Parathyroid adenoma (tissue), 2 donors: ENCODE measurements around the gene SNPH.

Experiments used
- H2AFZ ChIP-seq: fragments of 300-600 bp; sonication (generic); one replicate; pipeline ENCODE4 v1.7.0; 2017; ENCODE audit warnings: antibody characterized with exemption, mild to moderate bottlenecking
- H3K27ac ChIP-seq: fragments of 300-600 bp; sonication (generic); one replicate; pipeline ENCODE4 v1.7.0; 2017
- H3K27me3 ChIP-seq: fragments of 300-600 bp; sonication (generic); one replicate; pipeline ENCODE4 v1.7.0; 2017; ENCODE audit warnings: low read length; ENCODE audit not compliant: control insufficient read depth, insufficient read depth
- H3K36me3 ChIP-seq: fragments of 300-600 bp; sonication (generic); one replicate; pipeline ENCODE4 v1.7.0; 2017; ENCODE audit warnings: low read length; ENCODE audit not compliant: control insufficient read depth, insufficient read depth
- H3K4me1 ChIP-seq: fragments of 300-600 bp; sonication (generic); one replicate; pipeline ENCODE4 v1.7.0; 2017; ENCODE audit warnings: control low read depth
- H3K4me2 ChIP-seq: fragments of 300-600 bp; sonication (generic); one replicate; pipeline ENCODE4 v1.7.0; 2017; ENCODE audit warnings: low read length
- H3K4me3 ChIP-seq: fragments of 300-600 bp; sonication (generic); one replicate; pipeline ENCODE4 v1.7.0; 2017; ENCODE audit warnings: low read depth, low read length
- H3K79me2 ChIP-seq: fragments of 300-600 bp; sonication (generic); one replicate; pipeline ENCODE4 v1.7.0; 2017; ENCODE audit warnings: control low read depth
- H3K9ac ChIP-seq: fragments of 300-600 bp; sonication (generic); one replicate; pipeline ENCODE4 v1.7.0; 2017; ENCODE audit warnings: mild to moderate bottlenecking
- H3K9me3 ChIP-seq: fragments of 300-600 bp; sonication (generic); one replicate; pipeline ENCODE4 v1.7.0; 2017; ENCODE audit warnings: low read length; ENCODE audit not compliant: control insufficient read depth
- CTCF ChIP-seq: fragments of 300-600 bp; sonication (generic); IDR thresholded peaks from one replicate; pipeline ENCODE4 v1.7.0; 2017; ENCODE audit warnings: antibody characterized with exemption, mild to moderate bottlenecking
- donor health status: primary hyperparathyroidism.

Gene SNPH

GRCh38 chr20:1225783-1226654 lies 40.1 kb upstream of the SNPH start, which contains the start of gene RAD21L1:
RAD21L1 (plus strand) TSS chr20:1226044; CDS start chr20:1228454, 2,410 bp downstream.
- Histone ChIP-seq H3K79me2 (no peaks in the 10 kb centered on the region), H3K27me3 (no peaks in the 10 kb centered on the region), H3K36me3 (no peaks in the 10 kb centered on the region), H3K9ac (no peak within 1 kb of the TSS), H3K9me3 (no peaks in the 10 kb centered on the region), H3K4me1 (no peaks in the 10 kb centered on the region), H2AFZ (peak within 1 kb of the TSS; percentile 98), H3K4me3 (peak within 1 kb of the TSS; percentile 47), H3K4me2 (peak within 1 kb of the TSS; percentile 93), H3K27ac (no peak within 1 kb of the TSS)
- TF ChIP-seq CTCF: no peak

GRCh38 chr20:1229541-1229940 lies 36.6 kb upstream of the SNPH start:
- no peak overlapping the region for H3K27ac ChIP-seq
- no peaks in the 10 kb centered on the region for H3K36me3 ChIP-seq
- no peaks in the 10 kb centered on the region for H3K79me2 ChIP-seq
- no peak overlapping the region for H3K4me2 ChIP-seq
- H3K9me3 ChIP-seq: no peaks in the 10 kb centered on the region
- H3K27me3 ChIP-seq: no peaks in the 10 kb centered on the region
- H3K9ac ChIP-seq: no peak overlapping the region
- no peak for TF ChIP-seq CTCF
- H3K4me3 ChIP-seq: no peak overlapping the region
- no peak overlapping the region for H2AFZ ChIP-seq
- no peaks in the 10 kb centered on the region for H3K4me1 ChIP-seq

- Histone ChIP-seq H3K4me3 (no peak overlapping the region), H3K4me2 (no peak overlapping the region)
Measured at GRCh38 chr20:1232286-1233111, 33.6 kb upstream of the SNPH start.

GRCh38 chr20:1240549-1240948 lies 25.5 kb upstream of the SNPH start:
- no peak overlapping the region for H3K4me2 ChIP-seq
- no peak overlapping the region for H2AFZ ChIP-seq
- H3K36me3 ChIP-seq: no peaks in the 10 kb centered on the region
- no peaks in the 10 kb centered on the region for H3K4me1 ChIP-seq
- no peaks in the 10 kb centered on the region for H3K9me3 ChIP-seq
- no peak overlapping the region for H3K9ac ChIP-seq
- no peak for TF ChIP-seq CTCF
- H3K27me3 ChIP-seq: no peaks in the 10 kb centered on the region
- no peak overlapping the region for H3K27ac ChIP-seq
- no peaks in the 10 kb centered on the region for H3K79me2 ChIP-seq
- H3K4me3 ChIP-seq: no peak overlapping the region

More at GRCh38 chr20:1232286-1233111, 33.6 kb upstream of the SNPH start:
- Histone ChIP-seq H3K4me1 (no peaks in the 10 kb centered on the region), H3K9ac (no peak overlapping the region), H3K27me3 (no peaks in the 10 kb centered on the region), H3K79me2 (no peaks in the 10 kb centered on the region), H2AFZ (no peak overlapping the region), H3K27ac (no peak overlapping the region), H3K36me3 (no peaks in the 10 kb centered on the region), H3K9me3 (no peaks in the 10 kb centered on the region)
- TF ChIP-seq CTCF: no peak
